Right lobe of liver (tissue), 4 donors: ENCODE data around the gene ANKRD37.
A peak's percentile ranks its signal among the peaks of the same experiment; 100 is the strongest.

Source experiments
- POLR2A ChIP-seq: fragments of 450-650 bp; IDR thresholded peaks from one replicate; pipeline ENCODE4 v1.6.1; 2017; ENCODE audit warnings: antibody characterized with exemption, mild to moderate bottlenecking
- TF ChIP-seq, protein P1 (sequence below), 4 donors: fragments of 200-600 bp in 3 of 4; fragments of 450-650 bp in 1 of 4; IDR thresholded peaks; one replicate each; pipeline versions ENCODE4 v1.5.1 to v1.8.0; 2016 to 2022; ENCODE audit warnings: antibody characterized with exemption in 4 of 4, mild to moderate bottlenecking in 2 of 4
- donor health status: DM: no; HTN: no; CAD: no.
- donor health status: DM: no; HTN: no; CAD: no.
- donor health status: DM: no; HTN: yes; CAD: no.

DNA sequence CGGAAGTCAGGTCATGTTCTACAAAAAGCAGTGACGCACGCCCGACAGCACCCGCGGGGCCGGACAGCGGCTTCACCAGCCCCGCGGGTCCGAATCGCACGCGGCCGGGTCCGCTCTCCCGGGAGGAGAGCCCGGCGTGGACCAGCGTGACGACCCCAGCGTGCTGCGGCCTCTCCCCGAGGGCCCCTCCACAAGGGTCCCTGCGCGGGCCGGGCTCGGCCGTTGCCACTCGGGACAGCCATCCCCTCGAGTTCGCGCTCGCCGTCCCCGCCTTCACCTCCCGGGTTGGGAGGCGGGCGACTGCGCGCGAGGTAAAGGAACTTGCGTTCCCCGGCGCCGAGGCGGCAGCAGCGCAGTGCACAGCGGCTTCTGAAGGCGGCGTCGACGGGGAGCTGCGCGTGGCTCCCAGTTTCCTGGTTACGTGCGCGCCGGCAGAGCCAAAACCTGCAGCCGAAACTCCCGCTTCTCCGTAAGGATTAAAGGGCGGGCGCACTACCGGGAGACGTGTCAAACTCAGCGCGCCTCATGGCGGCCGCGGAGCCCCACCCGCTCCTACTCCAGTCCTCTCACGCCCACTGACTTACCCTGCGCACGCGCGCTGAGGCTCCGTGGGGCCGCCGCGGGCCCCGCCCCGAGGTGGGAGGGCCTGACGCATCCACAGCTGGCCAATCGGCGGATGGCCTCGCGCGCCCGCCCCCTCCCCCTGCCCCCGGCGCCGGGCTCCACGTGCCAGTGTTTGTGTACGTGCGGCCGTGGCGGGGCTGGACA, 501 bp upstream of the ANKRD37 start:
- TF ChIP-seq, protein P1, sequence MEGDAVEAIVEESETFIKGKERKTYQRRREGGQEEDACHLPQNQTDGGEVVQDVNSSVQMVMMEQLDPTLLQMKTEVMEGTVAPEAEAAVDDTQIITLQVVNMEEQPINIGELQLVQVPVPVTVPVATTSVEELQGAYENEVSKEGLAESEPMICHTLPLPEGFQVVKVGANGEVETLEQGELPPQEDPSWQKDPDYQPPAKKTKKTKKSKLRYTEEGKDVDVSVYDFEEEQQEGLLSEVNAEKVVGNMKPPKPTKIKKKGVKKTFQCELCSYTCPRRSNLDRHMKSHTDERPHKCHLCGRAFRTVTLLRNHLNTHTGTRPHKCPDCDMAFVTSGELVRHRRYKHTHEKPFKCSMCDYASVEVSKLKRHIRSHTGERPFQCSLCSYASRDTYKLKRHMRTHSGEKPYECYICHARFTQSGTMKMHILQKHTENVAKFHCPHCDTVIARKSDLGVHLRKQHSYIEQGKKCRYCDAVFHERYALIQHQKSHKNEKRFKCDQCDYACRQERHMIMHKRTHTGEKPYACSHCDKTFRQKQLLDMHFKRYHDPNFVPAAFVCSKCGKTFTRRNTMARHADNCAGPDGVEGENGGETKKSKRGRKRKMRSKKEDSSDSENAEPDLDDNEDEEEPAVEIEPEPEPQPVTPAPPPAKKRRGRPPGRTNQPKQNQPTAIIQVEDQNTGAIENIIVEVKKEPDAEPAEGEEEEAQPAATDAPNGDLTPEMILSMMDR (IDR thresholded peaks at IDR 0.05) = no peak
- TF ChIP-seq POLR2A = peak; percentile 84
